ENCODE results near the gene OR6J1.

The OR6J1 gene

DNA sequence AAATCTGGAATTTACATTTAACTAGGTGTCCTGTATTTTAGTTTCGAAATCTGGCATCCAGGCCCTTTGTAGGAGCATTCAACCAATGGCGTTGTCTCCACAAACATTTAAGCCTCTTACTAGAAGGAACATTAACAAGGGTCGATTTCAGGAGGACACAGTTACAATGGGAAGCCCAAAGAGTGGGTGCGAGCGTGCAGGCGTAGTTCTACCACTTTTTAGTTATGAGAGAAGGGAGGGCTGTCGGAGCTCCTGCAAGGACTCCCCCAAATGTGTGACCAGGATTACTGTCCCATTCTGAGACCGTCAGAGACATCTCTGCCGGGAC is 46.4 kb downstream of the OR6J1 start:
- no peak overlapping the region for H4K8ac ChIP-seq (ENCODE audit: low read depth, low read length)
- no peak for DNase-seq (ENCODE audit: low spot score)
- H3K4ac ChIP-seq (ENCODE audit: low read length) = no peak overlapping the region
- H2AFZ ChIP-seq (ENCODE audit: low read length) = peak overlapping the region; percentile 97
- no peak overlapping the region for H2AK5ac ChIP-seq (ENCODE audit: low read depth, low read length)
- no peaks in the 10 kb centered on the region for H3K79me1 ChIP-seq (ENCODE audit: low read depth, low read length)
- H4K91ac ChIP-seq (ENCODE audit: low read depth, low read length, poor library complexity) = no peak overlapping the region
- H3K36me3 ChIP-seq (replicated peaks in 1 of 2; ENCODE audit: control insufficient read depth in 2 of 2, insufficient read depth in 2 of 2, low read length in 2 of 2) = peaks cover 8 to 11% of the 10 kb centered on the region in 2 donors
- H3K4me2 ChIP-seq (ENCODE audit: insufficient read depth, low read length, poor library complexity, severe bottlenecking) = peak overlapping the region; percentile 74
- WGBS, 2 donors (ENCODE audit: extremely low coverage in 2 of 2, insufficient read length in 2 of 2, insufficient replicate concordance in 1 of 2) = no CpG with 5 or more reads among the region's 9 CpGs
- H3K4me1 ChIP-seq (ENCODE audit: control insufficient read depth in 2 of 2, insufficient read depth in 1 of 2, low read depth in 1 of 2, low read length in 2 of 2) = peaks cover 4 to 6% of the 10 kb centered on the region in 2 donors
- H2BK12ac ChIP-seq (ENCODE audit: low read length) = no peak overlapping the region
- H3K9me3 ChIP-seq (replicated peaks in 1 of 2; ENCODE audit: control insufficient read depth in 2 of 2, insufficient read depth in 1 of 2, low read depth in 1 of 2, low read length in 2 of 2) = no peaks in the 10 kb centered on the region
- H3K4me3 ChIP-seq (ENCODE audit: low read length in 2 of 2) = peak overlapping the region; percentile 87 to 92
- H3K9ac ChIP-seq (ENCODE audit: low read depth, low read length, poor library complexity) = no peak overlapping the region
- H3K14ac ChIP-seq (ENCODE audit: low read length) = no peak overlapping the region
- no peak overlapping the region for H3K27ac ChIP-seq (replicated peaks; ENCODE audit: low read length)
- H3K27me3 ChIP-seq (ENCODE audit: control insufficient read depth in 3 of 3, insufficient read depth in 3 of 3, low read depth in 1 of 3, low read length in 3 of 3) = peaks cover 0 to 49% (median 0%) of the 10 kb centered on the region in 3 experiments
- no peak overlapping the region for H3K23ac ChIP-seq (ENCODE audit: low read depth, low read length, poor library complexity)
- H2BK5ac ChIP-seq (ENCODE audit: low read length) = no peak overlapping the region
- H3K18ac ChIP-seq (ENCODE audit: low read length) = peak overlapping the region; percentile 84
- H2BK120ac ChIP-seq (ENCODE audit: low read depth, low read length) = no peak overlapping the region
- H2BK15ac ChIP-seq (ENCODE audit: low read length) = no peak overlapping the region

DNA sequence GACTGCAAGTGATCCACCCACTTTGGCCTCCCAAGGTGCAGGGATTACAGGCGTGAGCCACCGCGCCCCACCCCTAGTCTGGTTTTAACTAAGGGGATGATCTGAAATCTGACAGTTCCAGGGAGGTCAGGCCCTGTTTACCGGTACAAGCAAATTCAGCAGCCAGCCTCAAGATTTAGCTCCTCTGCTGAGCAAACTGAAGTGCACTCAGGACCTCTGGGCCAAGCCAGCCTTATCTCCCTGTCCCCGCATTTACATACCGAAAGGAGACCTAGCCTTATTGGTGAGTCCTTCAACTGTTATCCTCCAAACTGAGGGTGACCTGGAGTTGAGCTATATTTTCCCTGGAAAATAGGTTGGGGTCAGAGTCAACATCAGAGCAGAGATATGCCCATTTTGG is 46.9 kb downstream of the OR6J1 start:
- no CpG with 5 or more reads among the region's 6 CpGs for WGBS, 2 donors (ENCODE audit: extremely low coverage in 2 of 2, insufficient read length in 2 of 2, insufficient replicate concordance in 1 of 2)
- H4K91ac ChIP-seq (ENCODE audit: low read depth, low read length, poor library complexity) = no peak overlapping the region
- H3K9me3 ChIP-seq (replicated peaks in 1 of 2; ENCODE audit: control insufficient read depth in 2 of 2, insufficient read depth in 1 of 2, low read depth in 1 of 2, low read length in 2 of 2) = no peaks in the 10 kb centered on the region
- H3K36me3 ChIP-seq (replicated peaks in 1 of 2; ENCODE audit: control insufficient read depth in 2 of 2, insufficient read depth in 2 of 2, low read length in 2 of 2) = peaks cover 6 to 8% of the 10 kb centered on the region in 2 donors
- no peak overlapping the region for H3K4ac ChIP-seq (ENCODE audit: low read length)
- H3K27me3 ChIP-seq (ENCODE audit: control insufficient read depth in 3 of 3, insufficient read depth in 3 of 3, low read depth in 1 of 3, low read length in 3 of 3) = peaks cover 0 to 50% (median 0%) of the 10 kb centered on the region in 3 experiments
- peaks cover 4 to 6% of the 10 kb centered on the region in 2 donors for H3K4me1 ChIP-seq (ENCODE audit: control insufficient read depth in 2 of 2, insufficient read depth in 1 of 2, low read depth in 1 of 2, low read length in 2 of 2)
- H3K4me3 ChIP-seq (ENCODE audit: low read length in 2 of 2) = no peak overlapping the region
- no peak overlapping the region for H2BK15ac ChIP-seq (ENCODE audit: low read length)
- no peak overlapping the region for H2AK5ac ChIP-seq (ENCODE audit: low read depth, low read length)
- no peak overlapping the region for H3K4me2 ChIP-seq (ENCODE audit: insufficient read depth, low read length, poor library complexity, severe bottlenecking)
- no peaks in the 10 kb centered on the region for H3K79me1 ChIP-seq (ENCODE audit: low read depth, low read length)
- no peak overlapping the region for H4K8ac ChIP-seq (ENCODE audit: low read depth, low read length)
- H3K23ac ChIP-seq (ENCODE audit: low read depth, low read length, poor library complexity) = no peak overlapping the region
- H2AFZ ChIP-seq (ENCODE audit: low read length) = peak overlapping the region; percentile 97
- no peak overlapping the region for H2BK5ac ChIP-seq (ENCODE audit: low read length)
- H3K9ac ChIP-seq (ENCODE audit: low read depth, low read length, poor library complexity) = no peak overlapping the region
- no peak overlapping the region for H3K14ac ChIP-seq (ENCODE audit: low read length)
- no peak overlapping the region for H3K27ac ChIP-seq (replicated peaks; ENCODE audit: low read length)
- H2BK12ac ChIP-seq (ENCODE audit: low read length) = no peak overlapping the region
- H3K18ac ChIP-seq (ENCODE audit: low read length) = no peak overlapping the region
- H2BK120ac ChIP-seq (ENCODE audit: low read depth, low read length) = no peak overlapping the region
- no peak for DNase-seq (ENCODE audit: low spot score)

DNA sequence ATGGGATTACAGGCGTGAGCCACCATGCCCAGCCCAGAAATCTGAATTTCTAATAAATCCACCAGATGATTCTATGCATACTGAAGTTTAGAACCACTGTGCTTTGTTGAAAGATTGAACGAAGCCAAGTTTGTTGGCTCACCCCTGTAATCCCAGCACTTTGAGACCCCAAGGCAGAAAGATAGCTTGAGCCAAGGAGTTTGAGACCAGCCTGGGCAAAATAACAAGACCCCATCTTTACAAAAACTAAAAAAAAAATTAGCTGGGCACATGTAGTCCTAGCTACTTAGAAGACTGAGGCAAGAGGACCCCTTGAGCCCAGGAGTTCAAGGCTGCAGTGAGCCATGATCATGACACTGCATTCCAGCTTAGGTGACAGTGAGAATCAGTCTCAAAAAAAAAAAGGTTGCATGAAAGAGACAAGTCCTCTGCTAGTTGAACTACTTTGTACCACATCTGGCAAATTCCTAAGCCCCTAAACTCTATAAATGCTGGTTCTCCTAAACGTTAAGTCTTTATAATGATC is 47.7 kb downstream of the OR6J1 start:
- H3K9ac ChIP-seq (ENCODE audit: low read depth, low read length, poor library complexity) = no peak overlapping the region
- no peak overlapping the region for H3K27ac ChIP-seq (replicated peaks; ENCODE audit: low read length)
- no peak overlapping the region for H2AFZ ChIP-seq (ENCODE audit: low read length)
- no CpG with 5 or more reads among the region's 3 CpGs for WGBS, 2 donors (ENCODE audit: extremely low coverage in 2 of 2, insufficient read length in 2 of 2, insufficient replicate concordance in 1 of 2)
- H3K36me3 ChIP-seq (replicated peaks in 1 of 2; ENCODE audit: control insufficient read depth in 2 of 2, insufficient read depth in 2 of 2, low read length in 2 of 2) = no peaks in the 10 kb centered on the region
- H3K4ac ChIP-seq (ENCODE audit: low read length) = no peak overlapping the region
- H2AK5ac ChIP-seq (ENCODE audit: low read depth, low read length) = no peak overlapping the region
- H2BK15ac ChIP-seq (ENCODE audit: low read length) = no peak overlapping the region
- H3K9me3 ChIP-seq (replicated peaks in 1 of 2; ENCODE audit: control insufficient read depth in 2 of 2, insufficient read depth in 1 of 2, low read depth in 1 of 2, low read length in 2 of 2) = no peaks in the 10 kb centered on the region
- DNase-seq (ENCODE audit: low spot score) = no peak
- no peak overlapping the region for H3K18ac ChIP-seq (ENCODE audit: low read length)
- H3K4me2 ChIP-seq (ENCODE audit: insufficient read depth, low read length, poor library complexity, severe bottlenecking) = no peak overlapping the region
- no peak overlapping the region for H3K23ac ChIP-seq (ENCODE audit: low read depth, low read length, poor library complexity)
- no peak overlapping the region for H3K4me3 ChIP-seq (ENCODE audit: low read length in 2 of 2)
- H3K27me3 ChIP-seq (ENCODE audit: control insufficient read depth in 3 of 3, insufficient read depth in 3 of 3, low read depth in 1 of 3, low read length in 3 of 3) = peaks cover 0 to 54% (median 0%) of the 10 kb centered on the region in 3 experiments
- no peak overlapping the region for H4K8ac ChIP-seq (ENCODE audit: low read depth, low read length)
- no peaks in the 10 kb centered on the region for H3K79me1 ChIP-seq (ENCODE audit: low read depth, low read length)
- H4K91ac ChIP-seq (ENCODE audit: low read depth, low read length, poor library complexity) = no peak overlapping the region
- H3K4me1 ChIP-seq (ENCODE audit: control insufficient read depth in 2 of 2, insufficient read depth in 1 of 2, low read depth in 1 of 2, low read length in 2 of 2) = peaks cover 4 to 6% of the 10 kb centered on the region in 2 donors
- H3K14ac ChIP-seq (ENCODE audit: low read length) = no peak overlapping the region
- H2BK12ac ChIP-seq (ENCODE audit: low read length) = no peak overlapping the region
- no peak overlapping the region for H2BK5ac ChIP-seq (ENCODE audit: low read length)
- H2BK120ac ChIP-seq (ENCODE audit: low read depth, low read length) = no peak overlapping the region

DNA sequence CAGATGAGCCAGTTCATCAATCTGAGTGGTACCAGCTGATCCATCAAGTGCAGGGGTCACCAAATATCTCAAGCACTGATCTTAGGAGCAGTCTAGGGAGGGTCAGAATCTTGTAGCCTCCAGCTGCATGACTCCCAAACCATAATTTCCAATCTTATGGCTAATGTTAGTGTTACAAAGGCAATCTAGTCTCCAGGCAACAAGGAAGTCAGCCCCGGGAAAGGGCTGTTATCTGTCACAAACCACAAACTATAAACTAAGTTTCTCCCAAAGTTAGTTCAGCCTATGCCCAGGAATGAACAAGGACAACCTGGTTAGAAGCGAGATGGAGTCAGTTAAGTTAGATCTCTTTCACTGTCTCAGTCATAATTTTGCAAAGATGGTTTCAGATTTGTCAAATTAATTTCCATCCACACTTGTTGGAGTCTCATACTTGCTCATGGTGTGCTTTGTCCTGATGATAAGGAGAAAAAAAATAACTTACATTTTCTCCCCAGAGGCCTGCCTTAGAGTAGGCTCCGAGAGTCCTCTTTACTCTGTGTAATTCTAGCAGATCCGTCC is 49.9 kb downstream of the OR6J1 start:
- H3K27ac ChIP-seq (replicated peaks; ENCODE audit: low read length) = no peak overlapping the region
- H3K79me1 ChIP-seq (ENCODE audit: low read depth, low read length) = no peaks in the 10 kb centered on the region
- H3K14ac ChIP-seq (ENCODE audit: low read length) = no peak overlapping the region
- H3K18ac ChIP-seq (ENCODE audit: low read length) = no peak overlapping the region
- H2BK120ac ChIP-seq (ENCODE audit: low read depth, low read length) = no peak overlapping the region
- no CpG with 5 or more reads among the region's 4 CpGs for WGBS, 2 donors (ENCODE audit: extremely low coverage in 2 of 2, insufficient read length in 2 of 2, insufficient replicate concordance in 1 of 2)
- no peaks in the 10 kb centered on the region for H3K36me3 ChIP-seq (replicated peaks in 1 of 2; ENCODE audit: control insufficient read depth in 2 of 2, insufficient read depth in 2 of 2, low read length in 2 of 2)
- H3K4me2 ChIP-seq (ENCODE audit: insufficient read depth, low read length, poor library complexity, severe bottlenecking) = no peak overlapping the region
- no peak overlapping the region for H2AK5ac ChIP-seq (ENCODE audit: low read depth, low read length)
- H3K4me3 ChIP-seq (ENCODE audit: low read length in 2 of 2) = no peak overlapping the region
- no peaks in the 10 kb centered on the region for H3K9me3 ChIP-seq (replicated peaks in 1 of 2; ENCODE audit: control insufficient read depth in 2 of 2, insufficient read depth in 1 of 2, low read depth in 1 of 2, low read length in 2 of 2)
- H3K9ac ChIP-seq (ENCODE audit: low read depth, low read length, poor library complexity) = no peak overlapping the region
- H4K8ac ChIP-seq (ENCODE audit: low read depth, low read length) = no peak overlapping the region
- H2BK15ac ChIP-seq (ENCODE audit: low read length) = no peak overlapping the region
- peaks cover 6% of the 10 kb centered on the region in 2 donors for H3K4me1 ChIP-seq (ENCODE audit: control insufficient read depth in 2 of 2, insufficient read depth in 1 of 2, low read depth in 1 of 2, low read length in 2 of 2)
- no peak for DNase-seq (ENCODE audit: low spot score)
- no peak overlapping the region for H2BK5ac ChIP-seq (ENCODE audit: low read length)
- no peak overlapping the region for H3K4ac ChIP-seq (ENCODE audit: low read length)
- H3K27me3 ChIP-seq (ENCODE audit: control insufficient read depth in 3 of 3, insufficient read depth in 3 of 3, low read depth in 1 of 3, low read length in 3 of 3) = peaks cover 0 to 50% (median 0%) of the 10 kb centered on the region in 3 experiments
- no peak overlapping the region for H2AFZ ChIP-seq (ENCODE audit: low read length)
- no peak overlapping the region for H2BK12ac ChIP-seq (ENCODE audit: low read length)
- H3K23ac ChIP-seq (ENCODE audit: low read depth, low read length, poor library complexity) = no peak overlapping the region
- no peak overlapping the region for H4K91ac ChIP-seq (ENCODE audit: low read depth, low read length, poor library complexity)
